Fibroblast of villous mesenchyme (primary cell): Measurements from ENCODE around the gene VPREB3. TPM values are rescaled to one million over a fixed set of nuclear protein-coding genes. Genes with fewer than 3 reads are reported as not detected.

Experiments used
- DNase-seq: peaks from one replicate; pipeline ENCODE4 v3.0.0-alpha.2; 2010; ENCODE audit warnings: low read depth
- H3K4me3 ChIP-seq: 2 replicates; pipeline ENCODE4 v1.5.1; 2011; ENCODE audit warnings: low read depth, mild to moderate bottlenecking, low read length
- CTCF ChIP-seq: IDR thresholded peaks from 2 replicates; pipeline ENCODE4 v1.5.1; 2012; ENCODE audit warnings: low read depth, mild to moderate bottlenecking, low read length; ENCODE audit not compliant: insufficient read depth
- total RNA-seq: library from RNA; depleted of rRNA; stranded (reverse); fragments of >200 nt; gene quantifications from 2 replicates; pipeline ENCODE4 v1.2.3, GENCODE V29; 2012

The VPREB3 gene
- total RNA-seq, 1 donor, result not detected

- no peak for DNase-seq
- peak overlapping the region; percentile 89 for H3K4me3 ChIP-seq
- TF ChIP-seq CTCF, result no peak
These were observed 2.7 kb downstream of the VPREB3 start for GRCh38 chr22:23751441-23751996.

- DNase-seq, result peak; percentile 84
- TF ChIP-seq CTCF, result peak; percentile 29
- H3K4me3 ChIP-seq, result peak within 1 kb of the TSS; percentile 89
These were observed 3.3 kb downstream of the VPREB3 start, which contains the start of gene ZNF70 for GRCh38 chr22:23750714-23751440. TSS of gene ZNF70 (minus strand) at chr22:23751112. CDS start at chr22:23745140, 5,972 bp downstream.

GRCh38 chr22:23750367-23750713, 3.9 kb downstream of the VPREB3 start:
- no peak for DNase-seq
- no peak for TF ChIP-seq CTCF
- peak overlapping the region; percentile 89 for H3K4me3 ChIP-seq

- DNase-seq, result no peak
- peak overlapping the region; percentile 89 for H3K4me3 ChIP-seq
- no peak for TF ChIP-seq CTCF
These were observed 4.4 kb downstream of the VPREB3 start for GRCh38 chr22:23749841-23750301.

- TF ChIP-seq CTCF, result no peak
- no peak overlapping the region for H3K4me3 ChIP-seq
- DNase-seq, result no peak
These were observed 8.4 kb downstream of the VPREB3 start for GRCh38 chr22:23745791-23746190.

- DNase-seq, result no peak
- H3K4me3 ChIP-seq, result no peak overlapping the region
- no peak for TF ChIP-seq CTCF
These were observed 9.7 kb downstream of the VPREB3 start for GRCh38 chr22:23744485-23744884.
